Measurements from ENCODE around the gene CHDH. TPM values are rescaled to one million over a fixed set of nuclear protein-coding genes. Genes with fewer than 3 reads are reported as not detected.

CHDH gene
- total RNA-seq, 4 donors from 2014 or later = 1.8 to 9.1 (median 4.2) TPM

GRCh38 chr3:53837331-53837730 is 8.9 kb downstream of the CHDH start:
- H3K27ac ChIP-seq = no peak overlapping the region
- intact Hi-C loops (cut with DNase I; ENCODE audit: low total_unique reads) = no loop called here
- H3K9me3 ChIP-seq = no peaks in the 10 kb centered on the region
- TF ChIP-seq CTCF (IDR thresholded peaks at IDR 0.05) = no peak
- no peak for TF ChIP-seq POLR2A (IDR thresholded peaks at IDR 0.05)
- H3K36me3 ChIP-seq = no peaks in the 10 kb centered on the region
- H3K4me3 ChIP-seq = no peak overlapping the region
- H3K27me3 ChIP-seq = no peaks in the 10 kb centered on the region
- no peaks in the 10 kb centered on the region for H3K4me1 ChIP-seq
- DNase-seq = no peak

- no peaks in the 10 kb centered on the region for H3K4me1 ChIP-seq
- intact Hi-C loops (cut with DNase I; ENCODE audit: low total_unique reads) = no loop called here
- H3K4me3 ChIP-seq = no peak overlapping the region
- no peaks in the 10 kb centered on the region for H3K36me3 ChIP-seq
- H3K9me3 ChIP-seq = no peaks in the 10 kb centered on the region
- no peak overlapping the region for H3K27ac ChIP-seq
- DNase-seq = no peak
- H3K27me3 ChIP-seq = no peaks in the 10 kb centered on the region
- TF ChIP-seq CTCF (IDR thresholded peaks at IDR 0.05) = no peak
- no peak for TF ChIP-seq POLR2A (IDR thresholded peaks at IDR 0.05)
Measured at GRCh38 chr3:53836084-53836872, 9.9 kb downstream of the CHDH start.

- H3K27me3 ChIP-seq = no peaks in the 10 kb centered on the region
- H3K4me3 ChIP-seq = no peak overlapping the region
- DNase-seq = no peak
- TF ChIP-seq CTCF (IDR thresholded peaks at IDR 0.05) = no peak
- no peak for TF ChIP-seq POLR2A (IDR thresholded peaks at IDR 0.05)
- H3K4me1 ChIP-seq = no peaks in the 10 kb centered on the region
- H3K36me3 ChIP-seq = no peaks in the 10 kb centered on the region
- intact Hi-C loops (cut with DNase I; ENCODE audit: low total_unique reads) = no loop called here
- H3K27ac ChIP-seq = no peak overlapping the region
- no peaks in the 10 kb centered on the region for H3K9me3 ChIP-seq
Measured at GRCh38 chr3:53835257-53835656, 11.0 kb downstream of the CHDH start.

GRCh38 chr3:53834429-53835095 is 11.7 kb downstream of the CHDH start:
- no peaks in the 10 kb centered on the region for H3K9me3 ChIP-seq
- no peaks in the 10 kb centered on the region for H3K36me3 ChIP-seq
- TF ChIP-seq POLR2A (IDR thresholded peaks at IDR 0.05) = no peak
- no peaks in the 10 kb centered on the region for H3K27me3 ChIP-seq
- intact Hi-C loops (cut with DNase I; ENCODE audit: low total_unique reads) = no loop called here
- no peak for DNase-seq
- H3K4me3 ChIP-seq = no peak overlapping the region
- no peak overlapping the region for H3K27ac ChIP-seq
- H3K4me1 ChIP-seq = no peaks in the 10 kb centered on the region

GRCh38 chr3:53833700-53834099 is 12.5 kb downstream of the CHDH start:
- no peaks in the 10 kb centered on the region for H3K9me3 ChIP-seq
- H3K36me3 ChIP-seq = no peaks in the 10 kb centered on the region
- no peak overlapping the region for H3K4me3 ChIP-seq
- H3K27me3 ChIP-seq = no peaks in the 10 kb centered on the region
- intact Hi-C loops (cut with DNase I; ENCODE audit: low total_unique reads) = no loop called here
- DNase-seq = no peak
- TF ChIP-seq POLR2A (IDR thresholded peaks at IDR 0.05) = no peak
- TF ChIP-seq CTCF (IDR thresholded peaks at IDR 0.05) = no peak
- H3K27ac ChIP-seq = no peak overlapping the region
- H3K4me1 ChIP-seq = no peaks in the 10 kb centered on the region

All from uterus (tissue), 4 donors.